NOMO-1 treated with DMSO at 0.1 percent for 48 hours (cell line): ENCODE measurements around the gene SH3BP5.

ENCODE experiments used
- DNase-seq: peaks from one replicate; lab custom pipeline; 2025; ENCODE audit not compliant: unreplicated experiment; lab: John Stamatoyannopoulos, UW

The SH3BP5 gene

DNA sequence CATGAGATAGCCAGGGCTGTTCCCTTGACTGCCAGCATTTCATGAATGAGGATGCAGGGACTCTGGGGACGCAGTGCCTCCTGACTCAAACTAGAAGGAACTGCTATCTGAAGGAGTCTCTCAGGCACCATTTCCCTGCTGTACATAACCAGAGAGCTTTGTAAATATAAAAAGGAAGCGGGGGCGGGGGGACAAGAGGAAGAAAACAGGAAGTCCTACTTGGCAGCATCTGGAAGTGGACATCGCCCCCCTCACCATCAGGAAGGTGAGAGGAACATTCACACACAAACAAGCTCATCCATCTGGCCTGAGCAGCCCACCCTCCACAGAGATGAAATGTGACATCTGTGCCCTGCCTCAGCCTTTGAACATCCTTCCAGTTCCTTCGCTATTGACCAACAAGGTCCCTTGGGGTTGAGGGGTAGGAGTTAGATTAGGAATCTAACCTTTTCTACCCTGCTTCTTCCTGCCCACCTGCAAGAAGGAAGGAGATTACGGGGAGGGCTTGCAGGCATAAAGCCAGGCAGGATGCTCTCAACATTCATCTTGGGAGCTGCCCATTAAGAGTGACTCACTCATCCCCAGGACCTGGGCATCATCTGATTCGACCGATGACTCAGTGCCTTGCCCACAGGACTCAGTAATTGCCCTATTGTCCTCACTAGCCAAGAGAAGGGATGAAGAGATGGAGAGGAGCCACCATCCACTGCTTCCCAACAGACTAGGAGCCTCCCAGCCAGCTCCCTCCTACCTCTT, 31.9 kb downstream of the SH3BP5 start:
- DNase-seq, result peak; percentile 14

GRCh38 chr3:15299036-15299435, 33.4 kb downstream of the SH3BP5 start:
- DNase-seq, result no peak

GRCh38 chr3:15298504-15298903, 33.9 kb downstream of the SH3BP5 start:
- DNase-seq, result no peak

GRCh38 chr3:15297608-15298350, 34.6 kb downstream of the SH3BP5 start:
- no peak for DNase-seq

GRCh38 chr3:15295506-15295905, 36.9 kb downstream of the SH3BP5 start:
- peak; percentile 93 for DNase-seq

DNA sequence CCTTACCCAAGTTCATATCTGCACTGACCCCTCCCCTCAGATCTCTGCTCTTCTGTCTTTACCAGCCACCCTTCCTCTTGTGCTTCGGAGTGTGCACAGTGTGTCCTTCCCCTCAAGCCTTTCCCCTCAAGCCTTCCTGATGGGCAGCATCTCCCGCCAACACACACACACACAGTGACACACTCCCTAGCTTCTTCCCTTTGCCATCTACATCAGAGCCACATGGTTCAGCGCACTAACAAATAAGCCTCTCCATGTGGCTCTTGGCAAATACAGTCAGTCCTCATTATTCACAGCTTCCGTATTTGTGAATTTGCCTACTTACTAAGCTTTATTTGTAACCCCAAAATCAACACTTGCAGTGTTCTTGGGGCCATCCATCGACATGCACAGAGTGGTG, 37.5 kb downstream of the SH3BP5 start:
- DNase-seq, result peak; percentile 66

DNA sequence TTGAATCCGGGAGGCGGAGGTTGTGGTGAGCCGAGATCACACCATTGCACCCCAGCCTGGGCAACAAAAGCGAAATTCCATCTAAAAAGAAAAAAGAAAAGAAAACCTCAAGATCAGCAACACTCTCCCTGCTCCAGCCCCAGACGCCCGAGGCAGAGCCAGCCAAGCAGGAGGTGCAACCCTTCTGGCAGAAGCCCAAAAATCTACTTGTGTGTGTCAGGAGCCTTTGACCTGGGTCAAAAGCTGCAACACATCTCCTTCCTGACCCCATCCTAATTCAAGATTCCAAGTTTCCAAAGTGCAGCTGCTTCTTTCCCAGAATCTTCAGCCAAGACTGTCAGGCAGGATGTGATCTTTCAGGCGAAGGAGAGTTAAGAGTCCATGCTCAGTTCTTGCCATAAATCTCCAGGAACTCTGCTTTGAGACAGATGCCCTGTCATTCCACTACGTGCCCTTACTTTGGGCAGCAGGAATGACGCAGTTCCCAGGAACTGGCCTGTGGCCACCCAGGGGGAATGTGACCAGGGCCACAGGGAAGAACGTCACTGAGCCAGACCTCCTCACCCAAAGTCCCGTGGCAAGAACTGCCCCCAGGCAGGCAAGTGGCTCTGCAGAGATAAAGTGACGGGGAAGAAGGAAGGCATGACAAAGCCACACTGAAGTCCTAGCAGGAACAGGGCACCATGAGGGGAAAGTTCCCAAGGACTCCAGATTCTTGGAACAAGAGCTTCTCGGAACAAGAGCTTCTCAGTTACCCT, 39.4 kb downstream of the SH3BP5 start:
- no peak for DNase-seq

DNA sequence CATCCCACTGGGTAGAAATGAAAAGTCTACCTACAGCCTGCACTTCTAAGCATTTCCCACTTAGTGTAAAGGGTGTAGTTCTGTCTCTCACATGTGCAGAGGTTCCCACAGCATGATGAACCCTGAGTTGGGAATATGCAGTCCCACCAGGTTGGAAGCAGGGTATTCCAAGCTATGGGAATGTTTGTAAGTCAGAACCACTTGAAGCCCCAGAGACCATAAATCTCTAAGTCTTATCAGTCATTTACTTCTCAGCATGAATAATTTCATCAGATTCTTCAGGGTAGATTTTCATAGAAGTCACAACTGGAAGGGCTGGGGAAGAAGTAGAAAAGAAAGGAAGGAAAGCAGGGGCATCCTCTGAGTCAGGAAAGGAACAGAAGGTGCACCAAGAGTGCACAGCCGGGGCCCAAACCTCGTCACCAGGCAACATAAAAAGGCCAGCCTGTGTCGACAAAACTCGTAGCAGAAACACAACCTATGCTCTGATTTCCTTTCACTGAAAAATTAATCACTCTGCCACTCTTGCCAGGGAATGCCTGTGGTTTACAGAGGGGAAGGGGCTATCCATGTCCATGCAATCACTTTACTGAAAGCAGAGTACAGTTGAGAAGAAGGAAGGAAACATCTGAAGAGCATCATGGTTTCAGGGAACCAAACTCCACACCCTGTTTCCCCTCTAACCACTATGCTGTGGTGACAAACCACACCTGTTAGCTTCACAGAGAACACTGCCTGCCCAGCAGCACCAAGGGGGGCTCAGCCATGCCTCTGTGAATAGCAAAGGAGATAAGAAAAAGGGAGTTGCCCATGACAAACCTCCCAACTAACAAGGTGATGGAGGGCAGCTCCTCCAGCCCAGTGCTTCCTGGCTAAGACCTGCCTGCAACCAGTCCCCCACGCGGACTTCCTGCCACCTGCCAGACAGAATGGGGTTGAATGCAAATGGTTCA, 40.5 kb downstream of the SH3BP5 start:
- DNase-seq, result peak; percentile 77

GRCh38 chr3:15290736-15291135, 41.6 kb downstream of the SH3BP5 start:
- peak; percentile 15 for DNase-seq

DNA sequence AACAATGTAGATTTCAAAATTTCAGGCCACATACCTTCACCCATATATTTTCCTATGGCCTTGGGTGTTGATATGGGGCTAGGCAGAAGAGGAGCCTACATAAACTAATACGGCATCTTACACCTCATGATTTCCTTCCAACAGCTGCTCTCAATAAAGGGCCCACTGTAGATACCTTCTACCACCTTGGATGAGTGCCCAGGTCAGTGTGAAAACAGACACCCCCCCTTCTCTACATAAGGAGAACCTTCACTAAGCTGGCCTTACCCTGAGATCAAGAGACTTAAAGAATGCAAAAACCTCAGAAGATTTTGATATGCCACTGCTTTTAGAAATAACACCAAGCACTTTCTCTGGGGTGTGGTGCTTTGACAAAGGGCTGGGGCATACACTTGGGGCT, 42.7 kb downstream of the SH3BP5 start:
- DNase-seq, result no peak

- no peak for DNase-seq
Observed at GRCh38 chr3:15288331-15289035, 43.9 kb downstream of the SH3BP5 start.

- DNase-seq, result peak; percentile 82
Observed at GRCh38 chr3:15287565-15288330, 44.6 kb downstream of the SH3BP5 start.

DNA sequence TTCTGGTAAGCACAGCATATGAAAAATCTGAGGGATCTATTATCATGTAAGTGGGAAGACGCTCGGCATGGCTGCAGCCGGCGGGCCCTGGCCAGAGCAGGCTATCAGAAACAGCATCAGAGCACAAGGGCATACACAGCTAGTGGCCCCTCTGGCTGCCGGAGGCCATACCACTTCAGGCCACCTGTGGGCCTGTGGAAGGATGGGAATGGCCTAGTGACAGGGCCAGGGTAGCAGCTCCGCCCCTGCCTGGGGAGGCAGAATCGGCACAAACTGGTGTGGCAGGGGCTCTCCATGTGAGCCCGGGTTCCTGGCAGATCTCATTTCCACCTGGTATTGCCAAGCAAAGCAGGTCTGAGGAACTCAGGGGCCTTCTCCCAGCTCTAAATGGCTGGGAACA, 46.4 kb downstream of the SH3BP5 start:
- DNase-seq, result no peak

GRCh38 chr3:15284121-15284889, 48.1 kb downstream of the SH3BP5 start:
- no peak for DNase-seq

GRCh38 chr3:15283702-15284101, 48.7 kb downstream of the SH3BP5 start:
- no peak for DNase-seq

GRCh38 chr3:15281817-15282216, 50.6 kb downstream of the SH3BP5 start:
- no peak for DNase-seq

DNA sequence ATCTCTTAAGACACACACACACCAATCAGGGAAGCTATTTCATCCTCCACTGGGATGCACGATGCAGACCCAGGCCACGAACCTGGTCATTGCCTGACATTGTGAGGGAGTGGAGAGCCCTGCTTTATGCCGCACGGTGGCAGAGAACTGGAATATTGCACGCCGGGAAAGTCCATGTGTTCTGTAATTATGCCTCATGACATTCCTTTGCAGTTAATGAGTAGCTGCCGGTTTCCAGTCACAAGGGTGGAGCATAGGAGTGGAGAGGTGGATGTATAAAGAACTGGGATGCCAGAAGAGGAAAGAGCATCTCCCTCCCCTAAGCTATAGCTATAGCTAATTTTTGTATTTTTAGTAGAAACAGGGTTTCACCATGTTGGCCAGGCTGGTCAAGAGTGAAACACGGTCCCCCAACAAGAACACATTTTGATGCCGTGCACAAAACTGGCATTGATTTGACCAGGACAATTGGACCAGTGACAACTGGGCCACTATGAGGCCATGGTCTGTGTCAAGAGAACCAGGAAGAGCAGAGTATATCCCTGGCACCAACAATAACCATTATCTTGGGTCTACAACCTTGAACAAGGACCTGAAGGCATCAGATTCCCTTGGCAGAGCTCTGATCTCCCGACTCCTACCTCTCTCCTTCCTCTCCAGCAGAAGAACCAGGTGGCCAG, 51.4 kb downstream of the SH3BP5 start:
- DNase-seq, result no peak
